MM.1S (cell line): ENCODE data around the gene CENPU.

ENCODE experiments used
- DNase-seq: peaks from one replicate; pipeline ENCODE4 v3.0.0-alpha.2; 2015
- H2AFZ ChIP-seq: fragments of 300-600 bp; sonication (generic); 2 replicates; pipeline ENCODE4 v1.6.0; 2016; ENCODE audit warnings: antibody characterized with exemption, low read length
- H3F3A ChIP-seq: fragments of 300-600 bp; sonication (generic); 2 replicates; pipeline ENCODE4 v1.6.1; 2016; ENCODE audit warnings: mild to moderate bottlenecking, antibody characterized with exemption, low read length, moderate library complexity, mixed read lengths; ENCODE audit not compliant: insufficient read depth
- H3K27ac ChIP-seq: fragments of 300-600 bp; sonication (generic); 2 replicates; pipeline ENCODE4 v1.5.1; 2016; ENCODE audit warnings: mild to moderate bottlenecking, low read length
- H3K27me3 ChIP-seq: fragments of 300-600 bp; sonication (generic); replicated peaks from 2 replicates; pipeline ENCODE4 v1.6.0; 2016; ENCODE audit warnings: low read length; ENCODE audit not compliant: insufficient read depth
- H3K36me3 ChIP-seq: fragments of 300-600 bp; sonication (generic); replicated peaks from 2 replicates; pipeline ENCODE4 v1.6.1; 2016; ENCODE audit warnings: mild to moderate bottlenecking, low read length, mixed read lengths; ENCODE audit not compliant: insufficient read depth
- H3K4me1 ChIP-seq: fragments of 300-600 bp; sonication (generic); 2 replicates; pipeline ENCODE4 v1.6.1; 2016; ENCODE audit warnings: low read length, mixed read lengths
- H3K4me2 ChIP-seq: fragments of 300-600 bp; sonication (generic); 2 replicates; pipeline ENCODE4 v1.6.0; 2016; ENCODE audit warnings: low read depth, low read length
- H3K4me3 ChIP-seq: fragments of 300-600 bp; sonication (generic); 2 replicates; pipeline ENCODE4 v1.5.1; 2016; ENCODE audit warnings: low read length, mixed read lengths
- H3K79me2 ChIP-seq: fragments of 300-600 bp; sonication (generic); 2 replicates; pipeline ENCODE4 v1.6.1; 2016; ENCODE audit warnings: mixed run types, low read length, mixed read lengths
- H3K9ac ChIP-seq: fragments of 300-600 bp; sonication (generic); 2 replicates; pipeline ENCODE4 v1.6.1; 2016; ENCODE audit warnings: low read length, mixed read lengths
- H3K9me2 ChIP-seq: fragments of 300-600 bp; sonication (generic); replicated peaks from 2 replicates; pipeline ENCODE4 v1.6.1; 2016; ENCODE audit warnings: mild to moderate bottlenecking, low read length, mixed read lengths; ENCODE audit not compliant: insufficient read depth
- H3K9me3 ChIP-seq: fragments of 300-600 bp; sonication (generic); replicated peaks from 2 replicates; pipeline ENCODE4 v1.6.1; 2016; ENCODE audit warnings: mild to moderate bottlenecking, low read length, mixed read lengths; ENCODE audit not compliant: insufficient read depth
- H4K20me1 ChIP-seq: fragments of 300-600 bp; sonication (generic); 2 replicates; pipeline ENCODE4 v1.6.1; 2016; ENCODE audit warnings: mild to moderate bottlenecking, low read length, moderate library complexity, mixed read lengths; ENCODE audit not compliant: insufficient read depth
- EZH2 ChIP-seq: fragments of 300-600 bp; sonication (generic); optimal IDR thresholded peaks from 2 replicates; pipeline ENCODE3; 2017; ENCODE audit warnings: low read depth, mild to moderate bottlenecking, antibody characterized with exemption, low read length, mixed read lengths
- EZH2phosphoT487 ChIP-seq: fragments of 300-600 bp; sonication (generic); IDR thresholded peaks from 2 replicates; pipeline ENCODE4 v1.6.1; 2018; ENCODE audit warnings: antibody characterized with exemption, low read length
- TF ChIP-seq, protein P1 (sequence below): fragments of 300-600 bp; sonication (generic); IDR thresholded peaks from 2 replicates; pipeline ENCODE4 v1.5.1; 2016; ENCODE audit warnings: antibody characterized with exemption, low read length, mixed read lengths

The CENPU gene

DNA sequence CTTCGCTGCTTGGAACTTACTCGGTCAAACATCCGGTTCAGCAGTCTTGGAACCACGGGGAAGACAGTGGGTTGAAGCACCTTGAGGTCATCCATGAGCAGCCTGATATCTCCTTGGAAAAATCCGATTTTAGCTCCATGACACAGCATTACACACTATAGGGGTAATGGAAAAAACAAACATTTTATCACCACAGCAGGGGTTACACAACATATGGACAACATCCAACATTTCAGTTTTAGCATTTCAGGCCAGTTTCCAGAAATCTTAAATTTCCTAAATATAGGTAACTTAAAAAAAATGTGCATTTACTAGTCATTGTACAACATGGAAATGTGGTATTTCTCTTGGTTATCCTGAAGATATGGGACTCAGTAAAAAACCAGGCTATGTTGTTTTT, 34.4 kb upstream of the CENPU start:
- no peaks in the 10 kb centered on the region for H3K9me3 ChIP-seq
- H3K79me2 ChIP-seq: no peaks in the 10 kb centered on the region
- H3K4me1 ChIP-seq: no peaks in the 10 kb centered on the region
- no peaks in the 10 kb centered on the region for H4K20me1 ChIP-seq
- H3K4me2 ChIP-seq: no peak overlapping the region
- TF ChIP-seq, protein P1, sequence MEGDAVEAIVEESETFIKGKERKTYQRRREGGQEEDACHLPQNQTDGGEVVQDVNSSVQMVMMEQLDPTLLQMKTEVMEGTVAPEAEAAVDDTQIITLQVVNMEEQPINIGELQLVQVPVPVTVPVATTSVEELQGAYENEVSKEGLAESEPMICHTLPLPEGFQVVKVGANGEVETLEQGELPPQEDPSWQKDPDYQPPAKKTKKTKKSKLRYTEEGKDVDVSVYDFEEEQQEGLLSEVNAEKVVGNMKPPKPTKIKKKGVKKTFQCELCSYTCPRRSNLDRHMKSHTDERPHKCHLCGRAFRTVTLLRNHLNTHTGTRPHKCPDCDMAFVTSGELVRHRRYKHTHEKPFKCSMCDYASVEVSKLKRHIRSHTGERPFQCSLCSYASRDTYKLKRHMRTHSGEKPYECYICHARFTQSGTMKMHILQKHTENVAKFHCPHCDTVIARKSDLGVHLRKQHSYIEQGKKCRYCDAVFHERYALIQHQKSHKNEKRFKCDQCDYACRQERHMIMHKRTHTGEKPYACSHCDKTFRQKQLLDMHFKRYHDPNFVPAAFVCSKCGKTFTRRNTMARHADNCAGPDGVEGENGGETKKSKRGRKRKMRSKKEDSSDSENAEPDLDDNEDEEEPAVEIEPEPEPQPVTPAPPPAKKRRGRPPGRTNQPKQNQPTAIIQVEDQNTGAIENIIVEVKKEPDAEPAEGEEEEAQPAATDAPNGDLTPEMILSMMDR: no peak
- TF ChIP-seq EZH2phosphoT487 (no peak), EZH2 (no peak)
- no peak for DNase-seq
- H3K9ac ChIP-seq: no peak overlapping the region
- H3K27ac ChIP-seq: no peak overlapping the region
- no peaks in the 10 kb centered on the region for H3K27me3 ChIP-seq
- H3F3A ChIP-seq: no peaks in the 10 kb centered on the region
- no peak overlapping the region for H3K4me3 ChIP-seq
- no peaks in the 10 kb centered on the region for H3K9me2 ChIP-seq
- H2AFZ ChIP-seq: no peak overlapping the region
- H3K36me3 ChIP-seq: no peaks in the 10 kb centered on the region

DNA sequence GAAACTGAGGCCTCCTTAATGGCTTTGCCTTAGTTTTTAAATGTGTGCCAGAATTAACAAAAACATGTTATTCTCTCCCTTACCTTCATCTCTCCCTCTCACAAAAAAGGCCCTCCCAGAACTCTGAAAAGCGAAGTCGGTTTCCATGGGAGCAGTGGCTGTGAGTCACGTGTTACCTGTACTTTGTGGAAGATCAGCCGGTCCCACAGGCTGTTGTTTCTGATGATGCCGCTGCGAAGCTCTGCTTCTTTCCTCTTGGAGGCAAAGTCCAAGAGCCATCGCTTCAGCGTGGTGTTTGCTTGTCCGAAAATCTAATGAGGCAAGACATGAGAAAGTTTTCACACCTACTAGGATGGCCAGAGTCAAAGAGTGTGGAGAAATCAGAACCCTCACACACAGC, 32.5 kb upstream of the CENPU start:
- no peak overlapping the region for H2AFZ ChIP-seq
- no peak overlapping the region for H3K4me2 ChIP-seq
- no peaks in the 10 kb centered on the region for H3K27me3 ChIP-seq
- H3K9me2 ChIP-seq: no peaks in the 10 kb centered on the region
- no peak overlapping the region for H3K27ac ChIP-seq
- H3K4me1 ChIP-seq: peaks cover 6% of the 10 kb centered on the region; the same call in 1 of the 2 replicates
- no peaks in the 10 kb centered on the region for H3K9me3 ChIP-seq
- no peak for DNase-seq
- no peak for TF ChIP-seq EZH2
- TF ChIP-seq, protein P1: no peak
- no peak for TF ChIP-seq EZH2phosphoT487
- H4K20me1 ChIP-seq: no peaks in the 10 kb centered on the region
- no peak overlapping the region for H3K4me3 ChIP-seq
- no peak overlapping the region for H3K9ac ChIP-seq
- no peaks in the 10 kb centered on the region for H3K79me2 ChIP-seq
- H3F3A ChIP-seq: no peaks in the 10 kb centered on the region
- H3K36me3 ChIP-seq: no peaks in the 10 kb centered on the region

DNA sequence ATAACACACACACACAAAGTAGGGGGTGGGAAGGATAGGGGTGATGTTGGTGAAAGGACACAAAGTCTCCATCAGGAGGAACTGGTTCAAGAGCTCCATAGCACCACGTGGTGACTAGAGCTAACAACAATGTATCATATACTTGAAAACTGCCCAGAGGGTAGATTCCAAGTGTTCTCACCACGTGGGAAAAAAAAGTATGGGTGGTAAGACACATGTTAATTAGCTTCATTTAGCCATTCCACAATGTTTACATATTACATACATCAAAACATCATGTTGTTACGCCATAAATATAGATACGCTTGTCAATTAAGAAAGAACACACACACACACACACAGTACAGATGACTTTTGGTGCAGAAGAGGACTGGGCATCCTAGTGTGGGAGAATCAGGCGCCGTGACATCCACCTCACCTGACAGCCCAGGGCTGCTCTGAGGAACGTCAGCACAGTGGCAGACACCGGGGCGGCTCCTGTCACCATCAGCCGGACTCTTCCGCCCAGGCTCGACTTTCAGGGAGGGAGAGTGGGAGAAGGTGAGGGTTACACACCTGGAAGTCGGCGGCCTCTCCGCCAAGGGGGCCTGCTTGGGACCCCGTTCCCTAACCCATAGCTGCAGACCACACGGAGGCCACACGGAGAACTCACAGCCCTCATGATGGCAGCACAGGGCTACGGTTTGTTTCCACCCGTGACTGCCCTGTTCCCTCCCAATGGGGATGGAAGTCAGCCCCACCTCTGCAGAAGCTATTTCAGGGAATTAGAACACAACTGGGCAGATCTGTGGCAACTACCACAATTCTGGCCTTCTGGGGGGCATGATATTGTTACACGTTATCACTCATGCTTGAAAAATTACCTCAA, 31.8 kb upstream of the CENPU start:
- no peak for DNase-seq
- H3K27me3 ChIP-seq: no peaks in the 10 kb centered on the region
- no peaks in the 10 kb centered on the region for H3K36me3 ChIP-seq
- no peaks in the 10 kb centered on the region for H3K79me2 ChIP-seq
- no peaks in the 10 kb centered on the region for H3K9me3 ChIP-seq
- H3K27ac ChIP-seq: no peak overlapping the region
- no peak overlapping the region for H3K4me3 ChIP-seq
- H3K4me1 ChIP-seq: peaks cover 6% of the 10 kb centered on the region; the same call in 1 of the 2 replicates
- no peaks in the 10 kb centered on the region for H4K20me1 ChIP-seq
- H2AFZ ChIP-seq: no peak overlapping the region
- H3K4me2 ChIP-seq: no peak overlapping the region
- no peaks in the 10 kb centered on the region for H3F3A ChIP-seq
- H3K9me2 ChIP-seq: no peaks in the 10 kb centered on the region
- no peak overlapping the region for H3K9ac ChIP-seq
- TF ChIP-seq EZH2phosphoT487 (no peak), EZH2 (no peak)
- TF ChIP-seq, protein P1: no peak
